SK-N-SH treated with all-trans-retinoic acid at 6 μM for 48 hours (cell line): ENCODE measurements around the gene BSN.

Experiments used
- ATAC-seq: fragments of 200-7000 bp; cut with Tn5 transposase; 3 replicates; pipeline ENCODE4 v1.9.1; 2020; ENCODE audit warnings: mild to moderate bottlenecking, moderate library complexity
- ARNTL ChIP-seq: fragments of 450-650 bp; formaldehyde crosslinking; IDR thresholded peaks from 2 replicates; pipeline ENCODE4 v1.5.0; 2020; ENCODE audit warnings: low read depth, mild to moderate bottlenecking, moderate library complexity, borderline replicate concordance
- BACH2 ChIP-seq: fragments of 250-450 bp; sonication (Bioruptor Pico); IDR thresholded peaks from 2 replicates; pipeline ENCODE4 v1.9.0; 2021; ENCODE audit warnings: mild to moderate bottlenecking, borderline replicate concordance
- CREB5 ChIP-seq: fragments of 250-450 bp; sonication (Bioruptor Pico); IDR thresholded peaks from 2 replicates; pipeline ENCODE4 v1.5.1; 2020; ENCODE audit warnings: low read depth, mild to moderate bottlenecking, moderate library complexity
- CSDC2 ChIP-seq: fragments of 250-450 bp; sonication (Bioruptor Pico); IDR thresholded peaks from 2 replicates; pipeline ENCODE4 v1.5.0; 2020; ENCODE audit warnings: mild to moderate bottlenecking, moderate library complexity
- CSRNP3 ChIP-seq: fragments of 250-450 bp; sonication (Bioruptor Pico); IDR thresholded peaks from 2 replicates; pipeline ENCODE4 v1.5.1; 2021; ENCODE audit warnings: mild to moderate bottlenecking, moderate library complexity
- ESRRG ChIP-seq: fragments of 250-450 bp; sonication (Bioruptor Pico); IDR thresholded peaks from 2 replicates; pipeline ENCODE4 v1.6.1; 2021; ENCODE audit warnings: mild to moderate bottlenecking
- GLIS3 ChIP-seq: fragments of 250-450 bp; sonication (Bioruptor Pico); IDR thresholded peaks from 2 replicates; pipeline ENCODE4 v1.5.0; 2020; ENCODE audit warnings: mild to moderate bottlenecking, moderate library complexity
- ISL1 ChIP-seq: fragments of 250-450 bp; sonication (Bioruptor Pico); IDR thresholded peaks from 2 replicates; pipeline ENCODE4 v2.1.2; 2022; ENCODE audit warnings: mild to moderate bottlenecking, moderate library complexity
- OSR1 ChIP-seq: fragments of 250-450 bp; sonication (Bioruptor Pico); IDR thresholded peaks from 2 replicates; pipeline ENCODE4 v1.8.0; 2022; ENCODE audit warnings: moderate library complexity, mild to moderate bottlenecking, inconsistent platforms
- PATZ1 ChIP-seq: fragments of 250-450 bp; sonication (Bioruptor Pico); IDR thresholded peaks from 2 replicates; pipeline ENCODE4 v1.8.0; 2020; ENCODE audit warnings: mild to moderate bottlenecking, moderate library complexity, borderline replicate concordance
- POU6F1 ChIP-seq: fragments of 250-450 bp; sonication (Bioruptor Pico); IDR thresholded peaks from 2 replicates; pipeline ENCODE4 v1.8.0; 2021; ENCODE audit warnings: low read depth, mild to moderate bottlenecking, moderate library complexity, borderline replicate concordance
- PPARA ChIP-seq: fragments of 250-450 bp; sonication (Bioruptor Pico); IDR thresholded peaks from 2 replicates; pipeline ENCODE4 v1.5.0; 2020; ENCODE audit warnings: mild to moderate bottlenecking, borderline replicate concordance
- RARB ChIP-seq: fragments of 250-450 bp; sonication (Bioruptor Pico); IDR thresholded peaks from 2 replicates; pipeline ENCODE4 v1.8.0; 2021; ENCODE audit warnings: mild to moderate bottlenecking, moderate library complexity
- SNAI2 ChIP-seq: fragments of 250-450 bp; sonication (Bioruptor Pico); IDR thresholded peaks from 2 replicates; pipeline ENCODE4 v1.5.0; 2020; ENCODE audit warnings: mild to moderate bottlenecking, moderate library complexity
- TCF4 ChIP-seq: fragments of 250-450 bp; sonication (Bioruptor Pico); IDR thresholded peaks from 2 replicates; pipeline ENCODE4 v1.8.0; 2021; ENCODE audit warnings: mild to moderate bottlenecking, moderate library complexity, borderline replicate concordance
- TOX ChIP-seq: fragments of 250-450 bp; sonication (Bioruptor Pico); IDR thresholded peaks from 2 replicates; pipeline ENCODE4 v1.8.0; 2021; ENCODE audit warnings: mild to moderate bottlenecking, moderate library complexity, borderline replicate concordance
- TSHZ2 ChIP-seq: fragments of 250-450 bp; sonication (Bioruptor Pico); IDR thresholded peaks from 2 replicates; pipeline ENCODE4 v1.5.0; 2020; ENCODE audit warnings: mild to moderate bottlenecking, moderate library complexity
- ZC3H10 ChIP-seq: fragments of 250-450 bp; sonication (Bioruptor Pico); IDR thresholded peaks from 2 replicates; pipeline ENCODE4 v1.5.1; 2021; ENCODE audit warnings: mild to moderate bottlenecking, moderate library complexity
- ZFP3 ChIP-seq: fragments of 250-450 bp; sonication (Bioruptor Pico); IDR thresholded peaks from 2 replicates; pipeline ENCODE4 v1.5.0; 2020; ENCODE audit warnings: mild to moderate bottlenecking, moderate library complexity
- ZFP30 ChIP-seq: fragments of 450-650 bp; formaldehyde crosslinking; IDR thresholded peaks from 2 replicates; pipeline ENCODE4 v1.5.0; 2022; ENCODE audit warnings: mild to moderate bottlenecking, moderate library complexity
- ZNF565 ChIP-seq: fragments of 450-650 bp; formaldehyde crosslinking; conservative IDR thresholded peaks from 2 replicates; pipeline ENCODE4 v1.5.0; 2020; ENCODE audit warnings: low read depth, mild to moderate bottlenecking, moderate library complexity
- ZNF70 ChIP-seq: fragments of 450-650 bp; formaldehyde crosslinking; IDR thresholded peaks from 2 replicates; pipeline ENCODE4 v1.5.0; 2020; ENCODE audit warnings: mild to moderate bottlenecking, moderate library complexity
- ZNF8 ChIP-seq: fragments of 450-650 bp; formaldehyde crosslinking; IDR thresholded peaks from 2 replicates; pipeline ENCODE4 v1.5.0; 2020; ENCODE audit warnings: mild to moderate bottlenecking, moderate library complexity

The BSN gene

GRCh38 chr3:49519916-49520385, 34.3 kb upstream of the BSN start:
- TF ChIP-seq GLIS3 (CRISPR knock-in tag): no peak
- TF ChIP-seq TSHZ2 (CRISPR knock-in tag): no peak
- TF ChIP-seq ARNTL (CRISPR knock-in tag): no peak
- no peak for TF ChIP-seq CREB5
- no peak for TF ChIP-seq SNAI2
- no peak for TF ChIP-seq PPARA (CRISPR knock-in tag)
- TF ChIP-seq RARB (CRISPR knock-in tag): no peak
- TF ChIP-seq ZNF8: no peak
- no peak for TF ChIP-seq BACH2 (CRISPR knock-in tag)
- TF ChIP-seq ISL1 (CRISPR knock-in tag): no peak
- no peak for TF ChIP-seq ZNF70 (CRISPR knock-in tag)
- no peak for TF ChIP-seq TCF4 (CRISPR knock-in tag)
- no peak for TF ChIP-seq ZFP30 (CRISPR knock-in tag)
- TF ChIP-seq ZC3H10: no peak
- no peak for TF ChIP-seq CSRNP3
- TF ChIP-seq TOX: no peak
- TF ChIP-seq ZNF565 (CRISPR knock-in tag): no peak
- ATAC-seq: no peak

GRCh38 chr3:49523756-49524747, 30.2 kb upstream of the BSN start:
- TF ChIP-seq ZNF8: no peak
- no peak for TF ChIP-seq ZFP30 (CRISPR knock-in tag)
- no peak for ATAC-seq

GRCh38 chr3:49529567-49529966, 24.7 kb upstream of the BSN start:
- no peak for ATAC-seq
- no peak for TF ChIP-seq ESRRG (CRISPR knock-in tag)
- no peak for TF ChIP-seq CSRNP3
- TF ChIP-seq ARNTL (CRISPR knock-in tag): no peak
- no peak for TF ChIP-seq ZNF70 (CRISPR knock-in tag)
- TF ChIP-seq PPARA (CRISPR knock-in tag): no peak
- no peak for TF ChIP-seq SNAI2
- no peak for TF ChIP-seq CREB5
- TF ChIP-seq OSR1 (CRISPR knock-in tag): no peak
- no peak for TF ChIP-seq BACH2 (CRISPR knock-in tag)
- no peak for TF ChIP-seq TCF4 (CRISPR knock-in tag)
- no peak for TF ChIP-seq ZFP3
- no peak for TF ChIP-seq ISL1 (CRISPR knock-in tag)
- TF ChIP-seq ZNF565 (CRISPR knock-in tag): no peak
- TF ChIP-seq POU6F1 (CRISPR knock-in tag): no peak
- no peak for TF ChIP-seq ZFP30 (CRISPR knock-in tag)
- no peak for TF ChIP-seq PATZ1 (CRISPR knock-in tag)
- no peak for TF ChIP-seq CSDC2
